Neural progenitor cell (in vitro differentiated cells): Measurements from ENCODE around the gene STX1B. TPM values are rescaled to one million over a fixed set of nuclear protein-coding genes. Genes with fewer than 3 reads are reported as not detected.

Experiments used
- DNase-seq: peaks from one replicate; pipeline ENCODE4 v3.0.0-alpha.2; 2016; ENCODE audit warnings: low spot score
- H2AFZ ChIP-seq: fragments of 200-600 bp; sonication (generic); replicated peaks from 2 replicates; pipeline ENCODE4 v1.6.1; 2016; ENCODE audit warnings: antibody characterized with exemption
- H3F3A ChIP-seq: fragments of 200-600 bp; sonication (generic); 2 replicates; pipeline ENCODE4 v1.6.1; 2016; ENCODE audit warnings: antibody characterized with exemption, low read depth
- H3K27ac ChIP-seq: fragments of 200-600 bp; sonication (generic); 2 replicates; pipeline ENCODE4 v1.5.1; 2016; ENCODE audit warnings: mild to moderate bottlenecking
- H3K27me3 ChIP-seq: fragments of 200-600 bp; sonication (generic); 2 replicates; pipeline ENCODE4 v1.6.1; 2016; ENCODE audit warnings: mild to moderate bottlenecking, moderate library complexity
- H3K36me3 ChIP-seq: fragments of 200-600 bp; sonication (generic); 2 replicates; pipeline ENCODE4 v1.5.1; 2016
- H3K4me1 ChIP-seq: fragments of 200-600 bp; sonication (generic); 2 replicates; pipeline ENCODE4 v1.6.1; 2016; ENCODE audit warnings: mixed run types
- H3K4me2 ChIP-seq: fragments of 200-600 bp; sonication (generic); 2 replicates; pipeline ENCODE4 v1.6.1; 2016
- H3K4me3 ChIP-seq: fragments of 200-600 bp; sonication (generic); 2 replicates; pipeline ENCODE4 v1.5.1; 2016
- H3K79me2 ChIP-seq: fragments of 200-600 bp; sonication (generic); 2 replicates; pipeline ENCODE4 v1.6.1; 2016; ENCODE audit warnings: low read depth
- H3K9ac ChIP-seq: fragments of 200-600 bp; sonication (generic); 2 replicates; pipeline ENCODE4 v1.6.1; 2016
- H3K9me3 ChIP-seq: fragments of 200-600 bp; sonication (generic); 2 replicates; pipeline ENCODE4 v1.5.1; 2016; ENCODE audit warnings: low read depth
- H4K20me1 ChIP-seq: fragments of 200-600 bp; sonication (generic); 2 replicates; pipeline ENCODE4 v1.6.1; 2016; ENCODE audit warnings: low read depth
- H3K27ac Mint-ChIP-seq: 3 replicates; pipeline ENCODE4 v1.8.0; 2021; ENCODE audit warnings: mixed read lengths
- H3K27me3 Mint-ChIP-seq: 2 replicates; pipeline ENCODE4 v1.8.0; 2022; ENCODE audit warnings: low read depth, mild to moderate bottlenecking, inconsistent platforms, moderate library complexity, mixed read lengths; ENCODE audit not compliant: insufficient read depth
- H3K36me3 Mint-ChIP-seq: 3 replicates; pipeline ENCODE4 v1.8.0; 2021; ENCODE audit warnings: mixed read lengths
- H3K4me1 Mint-ChIP-seq: 3 replicates; pipeline ENCODE4 v1.8.0; 2021; ENCODE audit warnings: mixed read lengths
- H3K4me3 Mint-ChIP-seq: 3 replicates; pipeline ENCODE4 v1.8.0; 2021; ENCODE audit warnings: mild to moderate bottlenecking, moderate library complexity, mixed read lengths
- H3K9me3 Mint-ChIP-seq: 3 replicates; pipeline ENCODE4 v1.8.0; 2020; ENCODE audit warnings: mixed read lengths
- CTCF ChIP-seq: fragments of 200-600 bp; sonication (generic); IDR thresholded peaks from 2 replicates; pipeline ENCODE4 v1.5.1; 2017; ENCODE audit warnings: antibody characterized with exemption, mild to moderate bottlenecking
- EZH2 ChIP-seq: fragments of 200-600 bp; sonication (generic); IDR thresholded peaks from 2 replicates; pipeline ENCODE4 v1.6.1; 2017; ENCODE audit warnings: antibody characterized with exemption, mild to moderate bottlenecking, moderate library complexity
- EZH2phosphoT487 ChIP-seq: fragments of 200-600 bp; sonication (generic); IDR thresholded peaks from 2 replicates; pipeline ENCODE4 v1.6.1; 2017; ENCODE audit warnings: antibody characterized with exemption
- total RNA-seq: library from RNA; depleted of rRNA; stranded (reverse); fragments of >200 nt; gene quantifications from 2 replicates; pipeline ENCODE4 v1.2.3, GENCODE V29; 2015; ENCODE audit warnings: low replicate concordance

STX1B gene
- total RNA-seq, 1 donor from 2014 or later, result 7.3 TPM

GRCh38 chr16:30947541-30947858 lies 62.9 kb downstream of the STX1B start:
- peak overlapping the region; percentile 96 for H3K4me2 ChIP-seq
- H3K9me3 ChIP-seq, result no peaks in the 10 kb centered on the region
- peak overlapping the region; percentile 43 for H2AFZ ChIP-seq
- peaks cover 16% of the 10 kb centered on the region for H4K20me1 ChIP-seq
- H3K4me3 Mint-ChIP-seq, result peak overlapping the region; percentile 84
- H3K4me1 Mint-ChIP-seq, result peaks cover 31% of the 10 kb centered on the region
- H3K27ac Mint-ChIP-seq, result peak overlapping the region; percentile 95
- peak overlapping the region; percentile 96 for H3K4me3 ChIP-seq
- no peaks in the 10 kb centered on the region for H3K9me3 Mint-ChIP-seq
- H3K36me3 ChIP-seq, result peaks cover 9% of the 10 kb centered on the region
- no peak for TF ChIP-seq CTCF
- TF ChIP-seq EZH2phosphoT487, result no peak
- no peak for TF ChIP-seq EZH2
- H3K27me3 Mint-ChIP-seq, result peaks cover 10% of the 10 kb centered on the region
- H3K79me2 ChIP-seq, result peaks cover 21% of the 10 kb centered on the region
- H3K4me1 ChIP-seq, result peaks cover 19% of the 10 kb centered on the region
- peak; percentile 37 for DNase-seq
- no peaks in the 10 kb centered on the region for H3K27me3 ChIP-seq
- H3F3A ChIP-seq, result peaks cover 37% of the 10 kb centered on the region
- H3K9ac ChIP-seq, result no peak overlapping the region
- no peak overlapping the region for H3K27ac ChIP-seq
- H3K36me3 Mint-ChIP-seq, result peaks cover 19% of the 10 kb centered on the region

GRCh38 chr16:30946671-30947540 lies 63.5 kb downstream of the STX1B start:
- H2AFZ ChIP-seq, result no peak overlapping the region
- peaks cover 10% of the 10 kb centered on the region for H3K27me3 Mint-ChIP-seq
- no peak overlapping the region for H3K27ac ChIP-seq
- H4K20me1 ChIP-seq, result peaks cover 21% of the 10 kb centered on the region
- peaks cover 9% of the 10 kb centered on the region for H3K36me3 ChIP-seq
- TF ChIP-seq CTCF, result no peak
- TF ChIP-seq EZH2phosphoT487, result no peak
- TF ChIP-seq EZH2, result no peak
- H3F3A ChIP-seq, result peaks cover 37% of the 10 kb centered on the region
- peaks cover 22% of the 10 kb centered on the region for H3K79me2 ChIP-seq
- H3K4me1 Mint-ChIP-seq, result peaks cover 33% of the 10 kb centered on the region
- peak overlapping the region; percentile 84 for H3K27ac Mint-ChIP-seq
- peaks cover 19% of the 10 kb centered on the region for H3K36me3 Mint-ChIP-seq
- peaks cover 19% of the 10 kb centered on the region for H3K4me1 ChIP-seq
- DNase-seq, result no peak
- H3K4me3 ChIP-seq, result peak overlapping the region; percentile 96
- no peaks in the 10 kb centered on the region for H3K9me3 ChIP-seq
- no peaks in the 10 kb centered on the region for H3K27me3 ChIP-seq
- H3K4me3 Mint-ChIP-seq, result peak overlapping the region; percentile 70
- H3K4me2 ChIP-seq, result peak overlapping the region; percentile 96
- no peak overlapping the region for H3K9ac ChIP-seq
- H3K9me3 Mint-ChIP-seq, result no peaks in the 10 kb centered on the region

GRCh38 chr16:30944352-30944751 lies 66.1 kb downstream of the STX1B start:
- Histone ChIP-seq H3K9me3 (no peaks in the 10 kb centered on the region), H2AFZ (no peak overlapping the region), H3K36me3 (peaks cover 9% of the 10 kb centered on the region), H3K4me2 (no peak overlapping the region), H3K27me3 (no peaks in the 10 kb centered on the region), H3F3A (peaks cover 42% of the 10 kb centered on the region), H3K27ac (no peak overlapping the region), H3K4me3 (no peak overlapping the region), H3K4me1 (peaks cover 10% of the 10 kb centered on the region), H3K9ac (no peak overlapping the region), H4K20me1 (peaks cover 20% of the 10 kb centered on the region), H3K79me2 (peaks cover 15% of the 10 kb centered on the region)
- DNase-seq, result no peak
- no peaks in the 10 kb centered on the region for H3K9me3 Mint-ChIP-seq
- H3K4me3 Mint-ChIP-seq, result no peak overlapping the region
- H3K4me1 Mint-ChIP-seq, result peaks cover 28% of the 10 kb centered on the region
- H3K27ac Mint-ChIP-seq, result no peak overlapping the region
- H3K27me3 Mint-ChIP-seq, result peaks cover 6% of the 10 kb centered on the region
- peaks cover 25% of the 10 kb centered on the region for H3K36me3 Mint-ChIP-seq
- TF ChIP-seq EZH2phosphoT487 (no peak), CTCF (no peak), EZH2 (no peak)
